BLaER1 (cell line): Measurements from ENCODE around the gene IL37.
"Not testable (repeated sequence)": the region's sequence is repeated elsewhere in the genome, so short reads cannot be mapped to it uniquely, and the experiment has no call there.

Experiments used
- H3K27ac ChIP-seq: shearing (Covaris generic); formaldehyde crosslinking; 2 replicates; pipeline ENCODE4 v1.8.1; 2022
- H3K27me3 ChIP-seq: shearing (Covaris generic); formaldehyde crosslinking; 2 replicates; pipeline ENCODE4 v1.8.1; 2022
- H3K36me3 ChIP-seq: shearing (Covaris generic); formaldehyde crosslinking; 2 replicates; pipeline ENCODE4 v1.8.1; 2022
- H3K4me1 ChIP-seq: shearing (Covaris generic); formaldehyde crosslinking; 2 replicates; pipeline ENCODE4 v1.8.1; 2022
- H3K4me2 ChIP-seq: shearing (Covaris generic); formaldehyde crosslinking; 2 replicates; pipeline ENCODE4 v1.8.1; 2022
- H3K4me3 ChIP-seq: shearing (Covaris generic); formaldehyde crosslinking; 2 replicates; pipeline ENCODE4 v1.8.1; 2022
- H3K9ac ChIP-seq: shearing (Covaris generic); formaldehyde crosslinking; 2 replicates; pipeline ENCODE4 v1.8.1; 2022
- H3K9me3 ChIP-seq: shearing (Covaris generic); formaldehyde crosslinking; 2 replicates; pipeline ENCODE4 v1.8.1; 2022
- H4K20me1 ChIP-seq: shearing (Covaris generic); formaldehyde crosslinking; 2 replicates; pipeline ENCODE4 v1.8.1; 2022
- Cebpa-rat ChIP-seq: shearing (Covaris generic); IDR thresholded peaks from 2 replicates; pipeline ENCODE4 v1.8.1; 2022

Gene IL37

GRCh38 chr2:112919086-112919485 is 8.1 kb downstream of the IL37 start:
- H3K27ac ChIP-seq, result no peak overlapping the region
- no peaks in the 10 kb centered on the region for H3K36me3 ChIP-seq
- no peaks in the 10 kb centered on the region for H3K4me1 ChIP-seq
- H3K9ac ChIP-seq, result no peak overlapping the region
- no peak overlapping the region for H3K4me3 ChIP-seq
- no peak for TF ChIP-seq Cebpa-rat
- 0 out of 2 replicates have a peak, but pooled peaks cover 8% of the 10 kb centered on the region for H3K9me3 ChIP-seq
- H4K20me1 ChIP-seq, result no peaks in the 10 kb centered on the region
- H3K4me2 ChIP-seq, result no peak overlapping the region
- H3K27me3 ChIP-seq, result no peaks in the 10 kb centered on the region

GRCh38 chr2:112920923-112921532 is 10.1 kb downstream of the IL37 start:
- Histone ChIP-seq H3K4me3 (no peak overlapping the region), H3K27ac (no peak overlapping the region), H3K4me2 (no peak overlapping the region), H3K36me3 (no peaks in the 10 kb centered on the region), H3K4me1 (peaks cover 8% of the 10 kb centered on the region; the same call in 1 of the 2 replicates), H4K20me1 (no peaks in the 10 kb centered on the region), H3K9me3 (0 out of 2 replicates have a peak, but pooled peaks cover 8% of the 10 kb centered on the region), H3K27me3 (no peaks in the 10 kb centered on the region), H3K9ac (no peak overlapping the region)
- no peak for TF ChIP-seq Cebpa-rat

GRCh38 chr2:112921982-112922381 is 11.0 kb downstream of the IL37 start:
- H4K20me1 ChIP-seq, result no peaks in the 10 kb centered on the region
- no peaks in the 10 kb centered on the region for H3K27me3 ChIP-seq
- H3K36me3 ChIP-seq, result no peaks in the 10 kb centered on the region
- no peak overlapping the region for H3K4me3 ChIP-seq
- H3K4me1 ChIP-seq, result peaks cover 8% of the 10 kb centered on the region; the same call in 1 of the 2 replicates
- H3K4me2 ChIP-seq, result no peak overlapping the region
- 0 out of 2 replicates have a peak, but pooled peaks cover 8% of the 10 kb centered on the region for H3K9me3 ChIP-seq
- no peak overlapping the region for H3K27ac ChIP-seq
- no peak overlapping the region for H3K9ac ChIP-seq
- no peak for TF ChIP-seq Cebpa-rat

GRCh38 chr2:112923237-112923966 is 12.4 kb downstream of the IL37 start:
- no peak overlapping the region for H3K27ac ChIP-seq
- no peak for TF ChIP-seq Cebpa-rat
- no peaks in the 10 kb centered on the region for H3K36me3 ChIP-seq
- no peaks in the 10 kb centered on the region for H4K20me1 ChIP-seq
- H3K27me3 ChIP-seq, result no peaks in the 10 kb centered on the region
- 0 out of 2 replicates have a peak, but pooled peaks cover 8% of the 10 kb centered on the region for H3K9me3 ChIP-seq
- no peak overlapping the region for H3K4me2 ChIP-seq
- H3K9ac ChIP-seq, result no peak overlapping the region
- H3K4me3 ChIP-seq, result no peak overlapping the region
- peaks cover 8% of the 10 kb centered on the region; the same call in 1 of the 2 replicates for H3K4me1 ChIP-seq

GRCh38 chr2:112923967-112924338 is 13.0 kb downstream of the IL37 start:
- no peak overlapping the region for H3K4me3 ChIP-seq
- no peak overlapping the region for H3K27ac ChIP-seq
- H3K36me3 ChIP-seq, result no peaks in the 10 kb centered on the region
- H3K9me3 ChIP-seq, result 0 out of 2 replicates have a peak, but pooled peaks cover 8% of the 10 kb centered on the region
- H3K4me2 ChIP-seq, result no peak overlapping the region; the same call in 1 of the 2 replicates
- H4K20me1 ChIP-seq, result no peaks in the 10 kb centered on the region
- peaks cover 8% of the 10 kb centered on the region; the same call in 1 of the 2 replicates for H3K4me1 ChIP-seq
- no peaks in the 10 kb centered on the region for H3K27me3 ChIP-seq
- no peak overlapping the region for H3K9ac ChIP-seq
- no peak for TF ChIP-seq Cebpa-rat

- Histone ChIP-seq H4K20me1 (no peaks in the 10 kb centered on the region), H3K9me3 (0 out of 2 replicates have a peak, but pooled peaks cover 5% of the 10 kb centered on the region), H3K9ac (no peak overlapping the region), H3K4me3 (no peak overlapping the region), H3K27ac (no peak overlapping the region), H3K27me3 (no peaks in the 10 kb centered on the region), H3K36me3 (no peaks in the 10 kb centered on the region), H3K4me1 (peaks cover 8% of the 10 kb centered on the region; the same call in 1 of the 2 replicates), H3K4me2 (no peak overlapping the region; the same call in 1 of the 2 replicates)
- TF ChIP-seq Cebpa-rat, result no peak
Measured at GRCh38 chr2:112924360-112924759, 13.4 kb downstream of the IL37 start.

- Histone ChIP-seq H3K4me3 (no peak overlapping the region), H3K9me3 (0 out of 2 replicates have a peak, but pooled peaks cover under 1% of the 10 kb centered on the region), H3K9ac (no peak overlapping the region), H3K27ac (no peak overlapping the region), H3K4me2 (no peak overlapping the region), H3K27me3 (no peaks in the 10 kb centered on the region), H4K20me1 (no peaks in the 10 kb centered on the region), H3K4me1 (peaks cover 8% of the 10 kb centered on the region; the same call in 1 of the 2 replicates), H3K36me3 (no peaks in the 10 kb centered on the region)
- no peak for TF ChIP-seq Cebpa-rat
Measured at GRCh38 chr2:112924821-112925220, 13.9 kb downstream of the IL37 start.

GRCh38 chr2:112926707-112927106 is 15.7 kb downstream of the IL37 start:
- Histone ChIP-seq H3K4me3 (no peak overlapping the region), H3K27me3 (no peaks in the 10 kb centered on the region), H4K20me1 (no peaks in the 10 kb centered on the region), H3K4me1 (peaks cover 8% of the 10 kb centered on the region; the same call in 1 of the 2 replicates), H3K36me3 (no peaks in the 10 kb centered on the region), H3K9ac (no peak overlapping the region), H3K27ac (no peak overlapping the region), H3K9me3 (no peaks in the 10 kb centered on the region), H3K4me2 (no peak overlapping the region)
- TF ChIP-seq Cebpa-rat, result no peak

GRCh38 chr2:112927745-112928144 is 16.8 kb downstream of the IL37 start:
- TF ChIP-seq Cebpa-rat, result no peak

GRCh38 chr2:112933261-112933660 is 22.3 kb downstream of the IL37 start:
- no peak overlapping the region for H3K27ac ChIP-seq
- H3K4me3 ChIP-seq, result no peak overlapping the region
- TF ChIP-seq Cebpa-rat, result no peak
- H3K4me1 ChIP-seq, result no peaks in the 10 kb centered on the region
- H3K4me2 ChIP-seq, result no peak overlapping the region
- H3K9ac ChIP-seq, result no peak overlapping the region
- no peaks in the 10 kb centered on the region for H3K36me3 ChIP-seq
- H3K27me3 ChIP-seq, result no peaks in the 10 kb centered on the region
- H3K9me3 ChIP-seq, result no peaks in the 10 kb centered on the region
- H4K20me1 ChIP-seq, result no peaks in the 10 kb centered on the region

More at GRCh38 chr2:112927745-112928144, 16.8 kb downstream of the IL37 start:
- no peak overlapping the region for H3K27ac ChIP-seq
- no peak overlapping the region for H3K4me2 ChIP-seq
- no peaks in the 10 kb centered on the region for H3K9me3 ChIP-seq
- no peaks in the 10 kb centered on the region for H4K20me1 ChIP-seq
- H3K36me3 ChIP-seq, result no peaks in the 10 kb centered on the region
- no peaks in the 10 kb centered on the region for H3K27me3 ChIP-seq
- no peak overlapping the region for H3K4me3 ChIP-seq
- H3K4me1 ChIP-seq, result peaks cover 8% of the 10 kb centered on the region; the same call in 1 of the 2 replicates
- no peak overlapping the region for H3K9ac ChIP-seq

- H3K4me3 ChIP-seq, H3K4me2 ChIP-seq, H3K27ac ChIP-seq, H3K9me3 ChIP-seq, H3K4me1 ChIP-seq, H3K36me3 ChIP-seq, H3K27me3 ChIP-seq, H4K20me1 ChIP-seq, H3K9ac ChIP-seq: not testable (repeated sequence)
Measured at GRCh38 chr2:112934117-112934516, 23.2 kb downstream of the IL37 start.
